ENCODE measurements around the gene LY9.

GRCh38 chr1:160811147-160811546, 15.2 kb downstream of the LY9 start:
- TF ChIP-seq POLR2A (IDR thresholded peaks at IDR 0.05) (no peak), CTCF (IDR thresholded peaks at IDR 0.05 in 8 of 11, conservative IDR thresholded peaks at IDR 0.05 in 3 of 11) (no peak)

Data from spleen (tissue), 7 donors.